PC-9 (cell line): ENCODE results near the gene PER1.

Experiments
- EZH2 ChIP-seq: fragments of 200-600 bp; sonication (generic); IDR thresholded peaks from 2 replicates; pipeline ENCODE4 v1.8.0; 2017; ENCODE audit warnings: antibody characterized with exemption, low read depth
- TF ChIP-seq, protein P1 (sequence below): fragments of 200-600 bp; sonication (generic); conservative IDR thresholded peaks from 2 replicates; pipeline ENCODE4 v1.6.1; 2017; ENCODE audit warnings: mixed run types, antibody characterized with exemption, mild to moderate bottlenecking, moderate library complexity

DNA sequence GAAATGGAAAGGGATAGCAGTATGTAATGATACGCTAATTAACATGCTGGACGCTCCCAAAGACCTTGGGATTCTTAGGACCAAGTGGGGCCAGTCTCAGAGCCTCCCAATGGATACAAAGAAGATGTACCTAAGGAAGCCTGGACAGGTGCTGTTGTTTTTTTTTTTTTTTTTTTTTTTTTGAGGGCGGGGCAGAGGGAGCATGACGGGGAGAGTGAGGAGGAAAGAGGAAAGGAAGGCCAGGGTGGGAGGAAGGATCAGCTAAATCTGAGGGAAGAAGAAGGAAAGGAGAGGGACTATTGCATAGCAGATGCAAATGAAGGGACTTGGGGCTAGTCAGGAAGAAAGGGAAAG is 8.0 kb upstream of the PER1 start:
- TF ChIP-seq, protein P1, sequence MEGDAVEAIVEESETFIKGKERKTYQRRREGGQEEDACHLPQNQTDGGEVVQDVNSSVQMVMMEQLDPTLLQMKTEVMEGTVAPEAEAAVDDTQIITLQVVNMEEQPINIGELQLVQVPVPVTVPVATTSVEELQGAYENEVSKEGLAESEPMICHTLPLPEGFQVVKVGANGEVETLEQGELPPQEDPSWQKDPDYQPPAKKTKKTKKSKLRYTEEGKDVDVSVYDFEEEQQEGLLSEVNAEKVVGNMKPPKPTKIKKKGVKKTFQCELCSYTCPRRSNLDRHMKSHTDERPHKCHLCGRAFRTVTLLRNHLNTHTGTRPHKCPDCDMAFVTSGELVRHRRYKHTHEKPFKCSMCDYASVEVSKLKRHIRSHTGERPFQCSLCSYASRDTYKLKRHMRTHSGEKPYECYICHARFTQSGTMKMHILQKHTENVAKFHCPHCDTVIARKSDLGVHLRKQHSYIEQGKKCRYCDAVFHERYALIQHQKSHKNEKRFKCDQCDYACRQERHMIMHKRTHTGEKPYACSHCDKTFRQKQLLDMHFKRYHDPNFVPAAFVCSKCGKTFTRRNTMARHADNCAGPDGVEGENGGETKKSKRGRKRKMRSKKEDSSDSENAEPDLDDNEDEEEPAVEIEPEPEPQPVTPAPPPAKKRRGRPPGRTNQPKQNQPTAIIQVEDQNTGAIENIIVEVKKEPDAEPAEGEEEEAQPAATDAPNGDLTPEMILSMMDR, result no peak
- no peak for TF ChIP-seq EZH2
